Natural killer cell treated with Interleukin-12 subunit alpha and Interleukin-12 subunit beta and Interleukin-15 and Interleukin-18, amount 100 ng/mL, for 72 hours (primary cell): Measurements from ENCODE around the gene PLEKHJ1. TPM values are rescaled to one million over a fixed set of nuclear protein-coding genes. Genes with fewer than 3 reads are reported as not detected.

ENCODE experiments used
- ATAC-seq, 2 donors: fragments of 150-1000 bp; cut with Tn5 transposase in 1 of 2; sonication (Bioruptor Pico), chemical (Tn5 transposase) in 1 of 2; 2 replicates each; pipeline ENCODE4 v1.10.0; 2021
- DNase-seq: peaks from one replicate; pipeline ENCODE4 v3.0.0; 2022; ENCODE audit warnings: low spot score
- H3K27ac Mint-ChIP-seq, 2 donors: 1 replicate in 1 of 2; 2 replicates in 1 of 2; pipeline ENCODE4 v1.8.0; 2022; ENCODE audit warnings: mixed read lengths in 2 of 2, mild to moderate bottlenecking in 1 of 2, moderate library complexity in 1 of 2
- H3K27me3 Mint-ChIP-seq, 2 donors: 1 replicate in 1 of 2; 2 replicates in 1 of 2; pipeline ENCODE4 v1.8.0; 2022; ENCODE audit warnings: mixed read lengths in 2 of 2
- H3K36me3 Mint-ChIP-seq: one replicate; pipeline ENCODE4 v1.8.0; 2022; ENCODE audit warnings: mixed read lengths
- H3K4me1 Mint-ChIP-seq, 2 donors: 1 replicate in 1 of 2; 2 replicates in 1 of 2; pipeline ENCODE4 v1.8.0; 2022; ENCODE audit warnings: low read depth in 2 of 2, mixed read lengths in 2 of 2, mild to moderate bottlenecking in 1 of 2
- H3K4me3 Mint-ChIP-seq: one replicate; pipeline ENCODE4 v1.8.0; 2022; ENCODE audit warnings: mixed read lengths
- H3K9me3 Mint-ChIP-seq: 2 replicates; pipeline ENCODE4 v1.8.0; 2022; ENCODE audit warnings: mixed read lengths
- total RNA-seq, 2 donors: library from RNA; stranded (reverse); gene quantifications; one replicate each; pipeline ENCODE4 v1.2.3, GENCODE V29; 2022

Gene PLEKHJ1
- total RNA-seq, 2 donors from 2014 or later, result 59.8 to 85.9 TPM

- H3K9me3 Mint-ChIP-seq, result no peaks in the 10 kb centered on the region
- no peak overlapping the region for H3K4me3 Mint-ChIP-seq
Measured at GRCh38 chr19:2259336-2259735, 23.2 kb upstream of the PLEKHJ1 start.

DNA sequence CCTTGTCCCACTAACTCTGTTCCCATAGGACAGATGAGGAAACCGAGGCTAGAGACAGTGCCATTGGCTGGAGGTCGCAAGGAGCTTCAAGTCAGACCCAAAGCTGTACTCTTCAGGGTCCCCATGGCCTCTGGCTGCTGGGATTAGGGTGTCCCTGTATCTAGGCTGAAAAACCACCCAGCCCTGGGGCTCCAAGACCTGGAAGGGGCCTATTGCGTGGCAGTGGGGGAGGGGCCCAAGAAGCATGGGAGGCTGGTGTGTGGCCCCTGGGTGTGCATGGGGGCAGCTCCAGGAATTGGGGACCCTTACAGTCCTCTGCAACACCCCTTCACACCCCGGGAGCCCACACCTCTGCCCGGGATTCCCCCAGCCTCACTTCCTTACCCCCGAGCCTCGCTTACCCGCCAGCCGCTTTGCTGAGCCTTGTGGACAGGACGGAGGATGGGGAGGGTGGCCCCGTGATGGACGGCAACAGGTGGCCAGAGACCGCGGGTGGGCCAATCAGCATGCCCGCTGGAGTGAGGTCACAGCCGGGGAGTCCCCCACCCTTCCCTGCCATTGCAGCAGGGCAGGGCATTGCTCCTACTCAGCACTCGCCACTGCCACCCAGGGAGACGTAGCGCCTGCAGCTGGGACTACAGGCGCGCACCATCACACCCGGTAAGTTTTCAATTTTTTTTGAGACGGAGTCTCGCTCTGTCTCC is 20.0 kb upstream of the PLEKHJ1 start, which contains the start of gene JSRP1:
JSRP1 (minus strand) TSS at position 436 of the 704 bp plus-strand sequence. CDS start 1,103 bp downstream, outside the sequence.
- DNase-seq (no peak), ATAC-seq (no peak)
- Mint-ChIP-seq H3K4me1 (peaks cover 6 to 15% of the 10 kb centered on the region in 2 donors), H3K36me3 (no peaks in the 10 kb centered on the region), H3K27me3 (no peaks in the 10 kb centered on the region), H3K27ac (peak within 1 kb of the TSS in 1 of 2 donors; percentile 78), H3K4me3 (no peak within 1 kb of the TSS), H3K9me3 (no peaks in the 10 kb centered on the region)

More at GRCh38 chr19:2259336-2259735, 23.2 kb upstream of the PLEKHJ1 start:
- H3K36me3 Mint-ChIP-seq, result no peaks in the 10 kb centered on the region
- H3K27me3 Mint-ChIP-seq, result no peaks in the 10 kb centered on the region
- ATAC-seq, result no peak
- H3K4me1 Mint-ChIP-seq, result peaks cover 6 to 11% of the 10 kb centered on the region in 2 donors
- no peak for DNase-seq
- peak overlapping the region in 1 of 2 donors; percentile 78 for H3K27ac Mint-ChIP-seq

- Mint-ChIP-seq H3K9me3 (no peaks in the 10 kb centered on the region), H3K27me3 (no peaks in the 10 kb centered on the region), H3K4me1 (peaks cover 3 to 12% of the 10 kb centered on the region in 2 donors), H3K36me3 (no peaks in the 10 kb centered on the region), H3K27ac (no peak overlapping the region), H3K4me3 (no peak overlapping the region)
- DNase-seq (no peak), ATAC-seq (no peak)
Measured at GRCh38 chr19:2255112-2255845, 19.1 kb upstream of the PLEKHJ1 start.

- ATAC-seq, result no peak
- Mint-ChIP-seq H3K27me3 (no peaks in the 10 kb centered on the region), H3K4me1 (peaks cover 0 to 9% of the 10 kb centered on the region in 2 donors), H3K4me3 (peak overlapping the region; percentile 27), H3K27ac (no peak overlapping the region), H3K36me3 (no peaks in the 10 kb centered on the region), H3K9me3 (no peaks in the 10 kb centered on the region)
- no peak for DNase-seq
Measured at GRCh38 chr19:2254064-2254872, 18.1 kb upstream of the PLEKHJ1 start.

DNA sequence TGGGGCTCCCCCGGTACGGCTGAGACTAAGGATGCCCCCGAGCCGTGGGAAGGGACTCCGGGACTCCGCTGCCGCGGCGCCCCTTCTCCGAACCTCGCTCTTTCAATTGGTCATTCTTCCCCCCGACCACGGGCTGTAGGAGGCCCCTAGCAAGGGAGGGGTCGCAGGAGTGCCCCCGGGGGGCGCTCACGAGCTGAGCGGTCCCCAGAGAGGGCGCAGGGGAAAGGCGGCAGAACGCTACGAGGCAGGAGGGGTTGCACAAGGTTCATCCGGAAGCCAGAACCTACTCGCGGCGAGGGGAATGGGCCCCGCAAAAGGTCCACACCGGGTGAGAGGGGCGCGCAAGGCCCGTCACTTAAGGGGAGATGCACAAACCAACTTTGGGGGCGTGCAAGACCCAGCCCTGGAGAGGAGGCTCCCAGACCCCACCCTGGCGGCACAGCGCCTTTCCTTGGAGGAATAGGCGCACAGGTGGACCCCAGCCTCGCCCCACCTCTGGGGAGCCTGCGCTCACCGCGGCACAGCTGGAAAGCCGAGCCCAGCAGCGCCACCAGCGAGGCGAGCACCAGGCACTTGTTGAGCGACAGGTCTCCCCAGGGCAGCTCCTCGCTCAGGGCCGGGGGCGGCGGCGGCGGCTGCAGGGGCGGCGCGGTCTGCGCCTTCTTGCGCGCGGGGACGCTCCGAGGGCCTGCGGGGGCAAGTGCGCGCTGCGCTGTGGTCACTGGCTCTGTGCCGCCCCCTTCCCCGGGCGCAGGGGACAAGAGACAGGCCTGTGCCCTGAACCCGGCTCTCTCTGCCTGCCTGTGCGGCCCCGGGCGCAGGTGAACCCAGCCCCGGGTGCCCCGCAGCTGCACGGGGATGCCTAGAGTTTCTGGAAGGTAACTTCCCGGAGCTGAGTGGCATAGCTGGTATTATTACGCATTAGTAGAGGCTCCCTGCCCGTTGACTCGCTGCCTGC is 17.3 kb upstream of the PLEKHJ1 start:
- Mint-ChIP-seq H3K4me3 (peak overlapping the region; percentile 22), H3K9me3 (no peaks in the 10 kb centered on the region), H3K36me3 (no peaks in the 10 kb centered on the region), H3K27ac (no peak overlapping the region), H3K27me3 (no peaks in the 10 kb centered on the region), H3K4me1 (peaks cover 0 to 6% of the 10 kb centered on the region in 2 donors)
- peak in 1 of 2 donors; percentile 69 for ATAC-seq
- DNase-seq, result no peak

- H3K27ac Mint-ChIP-seq, result no peak overlapping the region
- no peaks in the 10 kb centered on the region for H3K27me3 Mint-ChIP-seq
- peak overlapping the region; percentile 39 for H3K4me3 Mint-ChIP-seq
- H3K9me3 Mint-ChIP-seq, result no peaks in the 10 kb centered on the region
- ATAC-seq, result peak in 1 of 2 donors; percentile 3
- peaks cover 0 to 4% of the 10 kb centered on the region in 2 donors for H3K4me1 Mint-ChIP-seq
- DNase-seq, result no peak
- no peaks in the 10 kb centered on the region for H3K36me3 Mint-ChIP-seq
Measured at GRCh38 chr19:2252797-2253105, 16.6 kb upstream of the PLEKHJ1 start.

DNA sequence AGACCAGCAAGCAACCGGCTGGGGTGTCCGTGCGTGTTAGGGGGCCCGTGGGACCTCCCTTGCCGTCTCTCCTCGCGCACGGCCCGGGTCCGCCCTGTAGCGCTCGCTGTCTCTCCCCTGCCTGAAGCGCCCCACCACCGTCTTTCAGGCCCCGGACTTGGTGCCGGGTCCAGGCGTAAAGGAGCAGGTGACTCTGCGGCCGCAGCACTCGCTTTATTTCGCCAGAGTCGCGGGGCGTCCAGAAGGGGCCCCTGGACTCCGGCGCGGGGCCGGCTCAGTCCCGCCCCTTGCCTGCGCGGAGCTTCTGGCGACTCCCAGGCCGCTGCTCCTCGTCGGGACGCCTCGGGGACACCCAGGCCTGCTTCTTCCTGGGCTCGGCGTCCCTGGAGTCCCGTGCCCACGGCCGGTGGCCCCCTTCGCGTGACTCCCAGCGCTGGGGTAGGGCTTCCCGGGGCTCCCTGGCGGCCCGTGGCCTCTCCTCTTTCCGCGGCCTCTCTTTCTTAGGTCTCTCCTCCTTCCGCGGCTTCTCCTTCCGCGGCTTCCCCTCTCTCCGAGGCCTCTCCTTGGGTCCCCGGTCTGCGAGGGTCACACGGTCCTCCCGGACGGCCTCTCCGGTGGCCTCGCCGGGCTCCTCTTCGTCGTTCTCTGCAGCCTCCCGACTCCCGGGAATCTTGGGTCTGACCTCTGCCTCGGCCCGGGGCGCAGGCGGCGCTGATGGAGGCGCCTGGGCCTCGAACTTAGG is 16.1 kb upstream of the PLEKHJ1 start:
- no peak for ATAC-seq
- no peaks in the 10 kb centered on the region for H3K36me3 Mint-ChIP-seq
- peak overlapping the region; percentile 39 for H3K4me3 Mint-ChIP-seq
- H3K27me3 Mint-ChIP-seq, result no peaks in the 10 kb centered on the region
- no peak for DNase-seq
- no peaks in the 10 kb centered on the region for H3K9me3 Mint-ChIP-seq
- no peak overlapping the region for H3K27ac Mint-ChIP-seq
- H3K4me1 Mint-ChIP-seq, result peaks cover 0 to 4% of the 10 kb centered on the region in 2 donors

DNA sequence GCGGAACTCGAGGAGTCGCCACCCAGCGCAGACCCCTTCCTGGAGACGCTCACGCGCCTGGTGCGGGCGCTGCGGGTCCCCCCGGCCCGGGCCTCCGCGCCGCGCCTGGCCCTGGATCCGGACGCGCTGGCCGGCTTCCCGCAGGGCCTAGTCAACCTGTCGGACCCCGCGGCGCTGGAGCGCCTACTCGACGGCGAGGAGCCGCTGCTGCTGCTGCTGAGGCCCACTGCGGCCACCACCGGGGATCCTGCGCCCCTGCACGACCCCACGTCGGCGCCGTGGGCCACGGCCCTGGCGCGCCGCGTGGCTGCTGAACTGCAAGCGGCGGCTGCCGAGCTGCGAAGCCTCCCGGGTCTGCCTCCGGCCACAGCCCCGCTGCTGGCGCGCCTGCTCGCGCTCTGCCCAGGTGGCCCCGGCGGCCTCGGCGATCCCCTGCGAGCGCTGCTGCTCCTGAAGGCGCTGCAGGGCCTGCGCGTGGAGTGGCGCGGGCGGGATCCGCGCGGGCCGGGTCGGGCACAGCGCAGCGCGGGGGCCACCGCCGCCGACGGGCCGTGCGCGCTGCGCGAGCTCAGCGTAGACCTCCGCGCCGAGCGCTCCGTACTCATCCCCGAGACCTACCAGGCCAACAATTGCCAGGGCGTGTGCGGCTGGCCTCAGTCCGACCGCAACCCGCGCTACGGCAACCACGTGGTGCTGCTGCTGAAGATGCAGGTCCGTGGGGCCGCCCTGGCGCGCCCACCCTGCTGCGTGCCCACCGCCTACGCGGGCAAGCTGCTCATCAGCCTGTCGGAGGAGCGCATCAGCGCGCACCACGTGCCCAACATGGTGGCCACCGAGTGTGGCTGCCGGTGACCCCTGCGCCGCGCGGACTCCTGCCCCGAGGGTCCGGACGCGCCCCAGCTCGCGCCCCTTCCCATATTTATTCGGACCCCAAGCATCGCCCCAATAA is 15.3 kb upstream of the PLEKHJ1 start:
- H3K27ac Mint-ChIP-seq, result no peak overlapping the region
- no peaks in the 10 kb centered on the region for H3K36me3 Mint-ChIP-seq
- no peak overlapping the region for H3K4me3 Mint-ChIP-seq
- no peaks in the 10 kb centered on the region for H3K27me3 Mint-ChIP-seq
- H3K9me3 Mint-ChIP-seq, result no peaks in the 10 kb centered on the region
- ATAC-seq (peak in 1 of 2 donors; percentile 8), DNase-seq (no peak)
- H3K4me1 Mint-ChIP-seq, result peaks cover 0 to 4% of the 10 kb centered on the region in 2 donors

- Mint-ChIP-seq H3K4me3 (no peak overlapping the region), H3K27me3 (no peaks in the 10 kb centered on the region), H3K4me1 (peaks cover 0 to 4% of the 10 kb centered on the region in 2 donors), H3K27ac (no peak overlapping the region), H3K9me3 (no peaks in the 10 kb centered on the region), H3K36me3 (no peaks in the 10 kb centered on the region)
- DNase-seq, result no peak
- ATAC-seq, result no peak
Measured at GRCh38 chr19:2250766-2251105, 14.6 kb upstream of the PLEKHJ1 start.

DNA sequence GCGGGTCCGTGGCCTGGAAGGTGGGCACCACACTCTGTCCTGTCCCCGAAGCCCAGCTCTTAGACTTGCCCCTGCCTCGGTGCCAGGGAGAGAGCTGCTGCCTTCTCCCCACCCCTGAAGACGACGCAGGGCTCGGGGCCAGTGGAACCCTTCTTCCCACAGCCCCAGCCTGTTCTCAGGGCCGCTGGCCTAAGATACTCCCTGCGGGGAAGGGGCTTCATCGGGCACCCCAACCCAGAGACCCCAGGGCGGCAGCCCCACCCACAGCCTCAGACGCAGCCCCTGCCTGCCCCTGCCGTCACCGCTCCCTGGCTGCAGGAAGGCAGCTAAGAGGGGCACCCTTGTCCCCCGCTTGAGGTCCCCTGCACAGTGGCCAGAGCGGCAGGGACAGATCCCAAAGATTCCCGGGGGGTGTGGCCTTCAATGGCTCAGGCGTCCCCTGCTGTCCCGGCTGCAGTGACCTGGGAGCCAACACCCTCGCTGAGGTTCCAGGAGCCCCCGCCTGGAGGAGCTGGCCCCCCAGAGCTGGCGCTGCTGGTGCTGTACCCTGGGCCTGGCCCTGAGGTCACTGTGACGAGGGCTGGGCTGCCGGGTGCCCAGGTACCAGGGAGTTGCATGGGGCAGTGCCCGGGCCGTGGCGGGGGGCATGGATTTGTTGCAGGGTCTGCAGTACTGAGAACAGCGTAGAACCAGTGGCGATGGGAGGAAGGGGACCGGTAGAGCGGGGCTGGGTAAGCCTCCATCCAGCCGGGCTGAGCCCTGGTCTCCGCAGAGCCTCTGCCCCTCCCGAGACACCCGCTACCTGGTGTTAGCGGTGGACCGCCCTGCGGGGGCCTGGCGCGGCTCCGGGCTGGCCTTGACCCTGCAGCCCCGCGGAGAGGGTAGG is 14.0 kb upstream of the PLEKHJ1 start:
- H3K36me3 Mint-ChIP-seq, result no peaks in the 10 kb centered on the region
- ATAC-seq (peak in 1 of 2 donors; percentile 1), DNase-seq (no peak)
- peaks cover 0 to 4% of the 10 kb centered on the region in 2 donors for H3K4me1 Mint-ChIP-seq
- H3K27me3 Mint-ChIP-seq, result no peaks in the 10 kb centered on the region
- no peaks in the 10 kb centered on the region for H3K9me3 Mint-ChIP-seq
- H3K4me3 Mint-ChIP-seq, result no peak overlapping the region
- no peak overlapping the region for H3K27ac Mint-ChIP-seq
